ENCODE results near the gene TBXA2R.

Gene TBXA2R

DNA sequence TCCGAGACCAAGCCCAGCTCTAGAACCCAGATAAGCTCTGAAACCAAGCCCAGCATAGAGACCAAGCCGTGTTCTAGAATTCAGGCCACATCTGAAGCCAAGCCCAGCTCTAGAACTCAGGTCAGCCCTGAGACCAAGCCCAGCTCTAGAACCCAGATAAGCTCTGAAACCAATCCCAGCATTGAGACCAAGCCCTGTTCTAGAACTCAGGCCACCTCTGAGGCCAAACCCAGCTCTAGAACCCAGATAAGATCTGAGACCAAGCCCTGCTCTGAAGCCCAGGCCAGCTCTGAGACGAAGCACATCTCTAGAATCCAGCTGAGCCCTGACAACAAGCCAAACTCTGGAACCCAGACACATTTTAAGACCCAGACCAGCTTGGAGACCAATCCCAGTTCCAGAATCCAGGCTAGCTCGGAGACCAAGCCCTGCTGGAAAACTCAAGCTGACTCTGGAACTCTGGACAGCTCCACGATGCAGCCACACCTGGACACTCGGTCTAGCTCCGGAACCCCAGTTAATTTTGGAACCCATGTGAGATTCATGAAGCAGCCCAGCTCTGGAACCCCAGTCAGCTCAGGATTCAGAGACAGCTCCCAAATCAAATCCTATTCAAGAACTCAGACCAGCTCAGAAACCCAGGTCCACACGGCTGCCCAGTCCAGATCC is 15.6 kb downstream of the TBXA2R start:
- Histone ChIP-seq H3K79me2 (ENCODE audit: low read length) (no peaks in the 10 kb centered on the region), H3K9me3 (replicated peaks; ENCODE audit: insufficient read depth, low read length) (no peaks in the 10 kb centered on the region), H3K9ac (ENCODE audit: low read length) (no peak overlapping the region), H3K4me3 (ENCODE audit: low read length) (no peak overlapping the region), H2AFZ (ENCODE audit: low read length) (no peak overlapping the region), H3K4me1 (ENCODE audit: low read length) (no peaks in the 10 kb centered on the region), H3K27me3 (replicated peaks; ENCODE audit: insufficient read depth, low read length) (peaks cover 90% of the 10 kb centered on the region), H3K27ac (ENCODE audit: low read length) (no peak overlapping the region), H4K20me1 (ENCODE audit: insufficient read depth, low read length) (no peaks in the 10 kb centered on the region), H3K4me2 (ENCODE audit: low read depth, low read length) (no peak overlapping the region), H3F3A (ENCODE audit: insufficient read depth, low read length) (no peaks in the 10 kb centered on the region), H3K9me2 (replicated peaks; ENCODE audit: insufficient read depth, low read length) (no peaks in the 10 kb centered on the region), H3K36me3 (replicated peaks; ENCODE audit: insufficient read depth, low read length) (no peaks in the 10 kb centered on the region)
- TF ChIP-seq EZH2phosphoT487 (IDR thresholded peaks at IDR 0.05; ENCODE audit: low read length), result no peak
- TF ChIP-seq, protein P1, sequence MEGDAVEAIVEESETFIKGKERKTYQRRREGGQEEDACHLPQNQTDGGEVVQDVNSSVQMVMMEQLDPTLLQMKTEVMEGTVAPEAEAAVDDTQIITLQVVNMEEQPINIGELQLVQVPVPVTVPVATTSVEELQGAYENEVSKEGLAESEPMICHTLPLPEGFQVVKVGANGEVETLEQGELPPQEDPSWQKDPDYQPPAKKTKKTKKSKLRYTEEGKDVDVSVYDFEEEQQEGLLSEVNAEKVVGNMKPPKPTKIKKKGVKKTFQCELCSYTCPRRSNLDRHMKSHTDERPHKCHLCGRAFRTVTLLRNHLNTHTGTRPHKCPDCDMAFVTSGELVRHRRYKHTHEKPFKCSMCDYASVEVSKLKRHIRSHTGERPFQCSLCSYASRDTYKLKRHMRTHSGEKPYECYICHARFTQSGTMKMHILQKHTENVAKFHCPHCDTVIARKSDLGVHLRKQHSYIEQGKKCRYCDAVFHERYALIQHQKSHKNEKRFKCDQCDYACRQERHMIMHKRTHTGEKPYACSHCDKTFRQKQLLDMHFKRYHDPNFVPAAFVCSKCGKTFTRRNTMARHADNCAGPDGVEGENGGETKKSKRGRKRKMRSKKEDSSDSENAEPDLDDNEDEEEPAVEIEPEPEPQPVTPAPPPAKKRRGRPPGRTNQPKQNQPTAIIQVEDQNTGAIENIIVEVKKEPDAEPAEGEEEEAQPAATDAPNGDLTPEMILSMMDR (IDR thresholded peaks at IDR 0.05; ENCODE audit: low read length), result no peak
- TF ChIP-seq EZH2 (optimal IDR thresholded peaks at IDR 0.05; ENCODE audit: low read depth, low read length), result no peak
- DNase-seq, result no peak

DNA sequence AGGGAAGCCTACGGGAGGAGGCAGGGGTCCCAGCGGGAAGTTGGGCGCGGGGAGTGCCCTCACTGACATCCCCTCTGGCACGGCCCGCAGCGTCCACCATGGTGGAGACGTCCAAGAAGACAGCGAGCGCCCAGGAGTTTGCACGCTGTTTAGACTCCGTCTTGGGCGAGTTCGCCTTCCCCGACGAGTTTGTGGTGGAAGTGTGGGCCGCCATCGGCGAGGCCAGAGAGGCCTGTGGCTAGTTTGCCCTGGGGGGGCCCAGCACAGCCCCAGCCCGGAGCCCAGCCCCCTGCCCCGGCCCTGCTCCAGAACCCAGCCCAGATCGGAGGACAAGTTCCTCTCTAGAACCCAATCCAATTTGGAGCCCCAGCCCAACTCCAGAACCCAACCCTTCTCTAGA is 16.7 kb downstream of the TBXA2R start:
- Histone ChIP-seq H3K9me3 (replicated peaks; ENCODE audit: insufficient read depth, low read length) (no peaks in the 10 kb centered on the region), H3K4me1 (ENCODE audit: low read length) (no peaks in the 10 kb centered on the region), H3K27ac (ENCODE audit: low read length) (no peak overlapping the region), H3K4me3 (ENCODE audit: low read length) (no peak overlapping the region), H3K9me2 (replicated peaks; ENCODE audit: insufficient read depth, low read length) (no peaks in the 10 kb centered on the region), H4K20me1 (ENCODE audit: insufficient read depth, low read length) (no peaks in the 10 kb centered on the region), H3F3A (ENCODE audit: insufficient read depth, low read length) (no peaks in the 10 kb centered on the region), H2AFZ (ENCODE audit: low read length) (no peak overlapping the region), H3K4me2 (ENCODE audit: low read depth, low read length) (no peak overlapping the region), H3K36me3 (replicated peaks; ENCODE audit: insufficient read depth, low read length) (no peaks in the 10 kb centered on the region), H3K9ac (ENCODE audit: low read length) (no peak overlapping the region), H3K27me3 (replicated peaks; ENCODE audit: insufficient read depth, low read length) (peaks cover 90% of the 10 kb centered on the region), H3K79me2 (ENCODE audit: low read length) (no peaks in the 10 kb centered on the region)
- no peak for DNase-seq
- TF ChIP-seq EZH2 (optimal IDR thresholded peaks at IDR 0.05; ENCODE audit: low read depth, low read length), result no peak
- TF ChIP-seq, protein P1 (IDR thresholded peaks at IDR 0.05; ENCODE audit: low read length), result no peak

DNA sequence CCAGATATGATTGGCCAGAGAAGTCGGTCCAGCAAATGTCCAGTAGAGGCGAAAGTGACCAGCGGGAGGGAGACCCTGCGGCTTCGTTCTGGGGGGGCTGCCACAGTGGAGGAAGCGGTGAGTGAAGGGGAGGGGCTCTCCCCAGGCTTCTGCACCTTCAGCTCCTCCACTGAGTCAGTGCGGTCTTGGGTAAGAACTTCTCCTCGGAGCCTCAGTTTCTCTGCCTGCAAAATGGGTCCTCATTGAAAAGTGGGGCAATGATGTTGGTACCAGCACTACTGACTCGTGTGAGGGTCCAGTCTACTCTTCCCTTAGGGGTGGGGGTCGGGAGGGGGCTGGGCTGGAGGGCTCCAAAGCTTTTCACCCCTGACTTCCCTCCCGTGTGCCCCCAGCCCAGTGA is 17.2 kb downstream of the TBXA2R start:
- Histone ChIP-seq H3K9me2 (replicated peaks; ENCODE audit: insufficient read depth, low read length) (no peaks in the 10 kb centered on the region), H2AFZ (ENCODE audit: low read length) (no peak overlapping the region), H4K20me1 (ENCODE audit: insufficient read depth, low read length) (no peaks in the 10 kb centered on the region), H3K9ac (ENCODE audit: low read length) (no peak overlapping the region), H3K79me2 (ENCODE audit: low read length) (no peaks in the 10 kb centered on the region), H3F3A (ENCODE audit: insufficient read depth, low read length) (no peaks in the 10 kb centered on the region), H3K9me3 (replicated peaks; ENCODE audit: insufficient read depth, low read length) (no peaks in the 10 kb centered on the region), H3K36me3 (replicated peaks; ENCODE audit: insufficient read depth, low read length) (no peaks in the 10 kb centered on the region), H3K27ac (ENCODE audit: low read length) (no peak overlapping the region), H3K4me3 (ENCODE audit: low read length) (no peak overlapping the region), H3K4me2 (ENCODE audit: low read depth, low read length) (no peak overlapping the region), H3K4me1 (ENCODE audit: low read length) (no peaks in the 10 kb centered on the region), H3K27me3 (replicated peaks; ENCODE audit: insufficient read depth, low read length) (peaks cover 87% of the 10 kb centered on the region)
- DNase-seq, result no peak
- TF ChIP-seq EZH2phosphoT487 (IDR thresholded peaks at IDR 0.05; ENCODE audit: low read length) (no peak), EZH2 (optimal IDR thresholded peaks at IDR 0.05; ENCODE audit: low read depth, low read length) (no peak)
- TF ChIP-seq, protein P1 (IDR thresholded peaks at IDR 0.05; ENCODE audit: low read length), result no peak
